Measurements from ENCODE around the gene VSTM4.
A peak's percentile ranks its signal among the peaks of the same experiment; 100 is the strongest.

VSTM4 gene

GRCh38 chr10:49135575-49136313, 20.4 kb upstream of the VSTM4 start:
- no peak overlapping the region for H3K4me3 ChIP-seq (ENCODE audit: low read length)
- no peak for TF ChIP-seq ZNF274 (IDR thresholded peaks at IDR 0.05; ENCODE audit: low read depth, low read length)

GRCh38 chr10:49134327-49134726, 19.0 kb upstream of the VSTM4 start:
- no peak overlapping the region for H3K4me3 ChIP-seq (ENCODE audit: low read length)
- TF ChIP-seq ZNF274 (IDR thresholded peaks at IDR 0.05; ENCODE audit: low read depth, low read length): no peak

- no peak within 1 kb of the TSS for H3K4me3 ChIP-seq (ENCODE audit: low read length)
- no peak for TF ChIP-seq ZNF274 (IDR thresholded peaks at IDR 0.05; ENCODE audit: low read depth, low read length)
Observed at GRCh38 chr10:49133706-49134248, 18.5 kb upstream of the VSTM4 start, which contains the start of gene FAM170B. FAM170B (minus strand) TSS chr10:49134021; CDS start chr10:49133918, 103 bp downstream.

- TF ChIP-seq ZNF274 (IDR thresholded peaks at IDR 0.05; ENCODE audit: low read depth, low read length): no peak
- H3K4me3 ChIP-seq (ENCODE audit: low read length): no peak overlapping the region
Observed at GRCh38 chr10:49132362-49132737, 17.0 kb upstream of the VSTM4 start.

GRCh38 chr10:49131507-49132361, 16.4 kb upstream of the VSTM4 start:
- H3K4me3 ChIP-seq (ENCODE audit: low read length): no peak overlapping the region
- no peak for TF ChIP-seq ZNF274 (IDR thresholded peaks at IDR 0.05; ENCODE audit: low read depth, low read length)

GRCh38 chr10:49129376-49129775, 14.1 kb upstream of the VSTM4 start:
- TF ChIP-seq ZNF274 (IDR thresholded peaks at IDR 0.05; ENCODE audit: low read depth, low read length): no peak
- no peak overlapping the region for H3K4me3 ChIP-seq (ENCODE audit: low read length)

- TF ChIP-seq ZNF274 (IDR thresholded peaks at IDR 0.05; ENCODE audit: low read depth, low read length): no peak
- no peak overlapping the region for H3K4me3 ChIP-seq (ENCODE audit: low read length)
Observed at GRCh38 chr10:49128854-49129253, 13.5 kb upstream of the VSTM4 start.

- no peak for TF ChIP-seq ZNF274 (IDR thresholded peaks at IDR 0.05; ENCODE audit: low read depth, low read length)
Observed at GRCh38 chr10:49123981-49124950, 8.9 kb upstream of the VSTM4 start.

GRCh38 chr10:49120911-49121310, 5.6 kb upstream of the VSTM4 start:
- H3K4me3 ChIP-seq (ENCODE audit: low read length): no peak overlapping the region
- no peak for TF ChIP-seq ZNF274 (IDR thresholded peaks at IDR 0.05; ENCODE audit: low read depth, low read length)

More at GRCh38 chr10:49123981-49124950, 8.9 kb upstream of the VSTM4 start:
- H3K4me3 ChIP-seq (ENCODE audit: low read length): peak overlapping the region; percentile 44; the same call in 1 of the 2 replicates

GRCh38 chr10:49119746-49120145, 4.4 kb upstream of the VSTM4 start:
- H3K4me3 ChIP-seq (ENCODE audit: low read length): no peak overlapping the region
- no peak for TF ChIP-seq ZNF274 (IDR thresholded peaks at IDR 0.05; ENCODE audit: low read depth, low read length)

GRCh38 chr10:49118430-49119074, 3.2 kb upstream of the VSTM4 start:
- H3K4me3 ChIP-seq (ENCODE audit: low read length): no peak overlapping the region
- no peak for TF ChIP-seq ZNF274 (IDR thresholded peaks at IDR 0.05; ENCODE audit: low read depth, low read length)

- no peak overlapping the region for H3K4me3 ChIP-seq (ENCODE audit: low read length)
- TF ChIP-seq ZNF274 (IDR thresholded peaks at IDR 0.05; ENCODE audit: low read depth, low read length): no peak
Observed at GRCh38 chr10:49117376-49118070, 2.2 kb upstream of the VSTM4 start.

All from GM08714 (cell line).